ENCODE results near the gene PES1.

- TF ChIP-seq CTCF (conservative IDR thresholded peaks at IDR 0.05; ENCODE audit: low read length) = no peak
- TF ChIP-seq EZH2phosphoT487 (IDR thresholded peaks at IDR 0.05; ENCODE audit: borderline replicate concordance) = no peak
Observed at GRCh38 chr22:30566125-30566524, 25.6 kb downstream of the PES1 start.
